Central memory CD8-positive, alpha-beta T cell (primary cell): Measurements from ENCODE around the gene FAM219A.
"Not testable (repeated sequence)": the region's sequence is repeated elsewhere in the genome, so short reads cannot be mapped to it uniquely, and the experiment has no call there.

Experiments
- ATAC-seq: fragments of 150-1000 bp; cut with Tn5 transposase; replicated peaks from 2 replicates; pipeline ENCODE4 v1.10.0; 2022; ENCODE audit warnings: mild to moderate bottlenecking, moderate FRiP score, moderate number of reproducible peaks; ENCODE audit not compliant: poor library complexity, severe bottlenecking; ENCODE audit errors: extremely low read depth
- DNase-seq, 2 donors: peaks; one replicate each; pipeline ENCODE4 v3.0.0; 2021; ENCODE audit warnings: low spot score in 2 of 2
- H3K27ac Mint-ChIP-seq: one replicate; pipeline ENCODE4 v1.8.0; 2022; ENCODE audit warnings: low read depth, mild to moderate bottlenecking, moderate library complexity, mixed read lengths
- H3K27me3 Mint-ChIP-seq: one replicate; pipeline ENCODE4 v1.8.0; 2022; ENCODE audit warnings: mixed read lengths
- H3K36me3 Mint-ChIP-seq: one replicate; pipeline ENCODE4 v1.8.0; 2022; ENCODE audit warnings: mild to moderate bottlenecking, moderate library complexity, mixed read lengths; ENCODE audit not compliant: insufficient read depth
- H3K4me1 Mint-ChIP-seq: one replicate; pipeline ENCODE4 v1.8.0; 2022; ENCODE audit warnings: mixed read lengths
- H3K4me3 Mint-ChIP-seq: one replicate; pipeline ENCODE4 v1.8.0; 2022; ENCODE audit warnings: mild to moderate bottlenecking, moderate library complexity, mixed read lengths
- H3K9me3 Mint-ChIP-seq: one replicate; pipeline ENCODE4 v1.8.0; 2022; ENCODE audit warnings: mixed read lengths

FAM219A gene

GRCh38 chr9:34498553-34498952 is 40.2 kb upstream of the FAM219A start:
- no peak for DNase-seq
- ATAC-seq, result no peak
- Mint-ChIP-seq H3K4me3 (no peak overlapping the region), H3K4me1 (no peaks in the 10 kb centered on the region), H3K27me3 (peaks cover 15% of the 10 kb centered on the region), H3K36me3 (peaks cover 1% of the 10 kb centered on the region), H3K9me3 (no peaks in the 10 kb centered on the region), H3K27ac (no peak overlapping the region)

GRCh38 chr9:34496149-34496712 is 37.9 kb upstream of the FAM219A start:
- Mint-ChIP-seq H3K36me3 (peaks cover 1% of the 10 kb centered on the region), H3K9me3 (no peaks in the 10 kb centered on the region), H3K27ac (no peak overlapping the region), H3K4me3 (no peak overlapping the region), H3K4me1 (no peaks in the 10 kb centered on the region), H3K27me3 (peaks cover 35% of the 10 kb centered on the region)
- ATAC-seq (no peak), DNase-seq (no peak)

- H3K4me3 Mint-ChIP-seq, result no peak overlapping the region
- ATAC-seq (no peak), DNase-seq (no peak)
- no peaks in the 10 kb centered on the region for H3K36me3 Mint-ChIP-seq
- H3K4me1 Mint-ChIP-seq, result no peaks in the 10 kb centered on the region
- no peak overlapping the region for H3K27ac Mint-ChIP-seq
- H3K27me3 Mint-ChIP-seq, result peaks cover 50% of the 10 kb centered on the region
- no peaks in the 10 kb centered on the region for H3K9me3 Mint-ChIP-seq
Measured at GRCh38 chr9:34493972-34494535, 35.7 kb upstream of the FAM219A start.

GRCh38 chr9:34492051-34492450 is 33.7 kb upstream of the FAM219A start:
- no peaks in the 10 kb centered on the region for H3K36me3 Mint-ChIP-seq
- no peak for DNase-seq
- no peaks in the 10 kb centered on the region for H3K4me1 Mint-ChIP-seq
- ATAC-seq, result no peak
- H3K27me3 Mint-ChIP-seq, result peaks cover 69% of the 10 kb centered on the region
- no peak overlapping the region for H3K27ac Mint-ChIP-seq
- H3K4me3 Mint-ChIP-seq, result no peak overlapping the region
- no peaks in the 10 kb centered on the region for H3K9me3 Mint-ChIP-seq

GRCh38 chr9:34491596-34491995 is 33.2 kb upstream of the FAM219A start:
- no peaks in the 10 kb centered on the region for H3K9me3 Mint-ChIP-seq
- peaks cover 71% of the 10 kb centered on the region for H3K27me3 Mint-ChIP-seq
- no peak overlapping the region for H3K27ac Mint-ChIP-seq
- no peaks in the 10 kb centered on the region for H3K4me1 Mint-ChIP-seq
- no peak for ATAC-seq
- no peak for DNase-seq
- H3K36me3 Mint-ChIP-seq, result no peaks in the 10 kb centered on the region
- no peak overlapping the region for H3K4me3 Mint-ChIP-seq

- no peak for DNase-seq
- ATAC-seq, result no peak
- Mint-ChIP-seq H3K4me3 (no peak overlapping the region), H3K36me3 (no peaks in the 10 kb centered on the region), H3K27me3 (peaks cover 71% of the 10 kb centered on the region), H3K9me3 (no peaks in the 10 kb centered on the region), H3K27ac (no peak overlapping the region), H3K4me1 (no peaks in the 10 kb centered on the region)
Measured at GRCh38 chr9:34490760-34491159, 32.4 kb upstream of the FAM219A start.

- no peak for ATAC-seq
- Mint-ChIP-seq H3K36me3 (no peaks in the 10 kb centered on the region), H3K9me3 (no peaks in the 10 kb centered on the region), H3K4me1 (no peaks in the 10 kb centered on the region), H3K4me3 (no peak overlapping the region), H3K27ac (no peak overlapping the region), H3K27me3 (peaks cover 71% of the 10 kb centered on the region)
- DNase-seq, result no peak
Measured at GRCh38 chr9:34490360-34490759, 32.0 kb upstream of the FAM219A start.

GRCh38 chr9:34486572-34486971 is 28.2 kb upstream of the FAM219A start:
- peaks cover 48% of the 10 kb centered on the region for H3K27me3 Mint-ChIP-seq
- no peak overlapping the region for H3K27ac Mint-ChIP-seq
- DNase-seq (no peak), ATAC-seq (no peak)
- no peaks in the 10 kb centered on the region for H3K36me3 Mint-ChIP-seq
- H3K9me3 Mint-ChIP-seq, result no peaks in the 10 kb centered on the region
- H3K4me1 Mint-ChIP-seq, result no peaks in the 10 kb centered on the region
- H3K4me3 Mint-ChIP-seq, result no peak overlapping the region

GRCh38 chr9:34485822-34486221 is 27.5 kb upstream of the FAM219A start:
- Mint-ChIP-seq H3K4me1 (no peaks in the 10 kb centered on the region), H3K27ac (no peak overlapping the region), H3K9me3 (no peaks in the 10 kb centered on the region), H3K36me3 (no peaks in the 10 kb centered on the region), H3K27me3 (peaks cover 40% of the 10 kb centered on the region), H3K4me3 (no peak overlapping the region)
- ATAC-seq, result no peak
- no peak for DNase-seq

GRCh38 chr9:34484678-34485077 is 26.3 kb upstream of the FAM219A start:
- Mint-ChIP-seq H3K4me3 (no peak overlapping the region), H3K36me3 (no peaks in the 10 kb centered on the region), H3K27ac (no peak overlapping the region), H3K27me3 (peaks cover 29% of the 10 kb centered on the region), H3K4me1 (no peaks in the 10 kb centered on the region), H3K9me3 (no peaks in the 10 kb centered on the region)
- DNase-seq (no peak), ATAC-seq (no peak)

GRCh38 chr9:34482746-34483145 is 24.4 kb upstream of the FAM219A start:
- H3K27ac Mint-ChIP-seq, H3K4me1 Mint-ChIP-seq, DNase-seq, H3K9me3 Mint-ChIP-seq, H3K36me3 Mint-ChIP-seq, ATAC-seq, H3K4me3 Mint-ChIP-seq: not testable (repeated sequence)
- H3K27me3 Mint-ChIP-seq, result peaks cover 24% of the 10 kb centered on the region

GRCh38 chr9:34481620-34482019 is 23.2 kb upstream of the FAM219A start:
- not testable (repeated sequence) for H3K4me1 Mint-ChIP-seq, H3K4me3 Mint-ChIP-seq, H3K36me3 Mint-ChIP-seq, H3K27ac Mint-ChIP-seq, DNase-seq, H3K9me3 Mint-ChIP-seq, ATAC-seq
- H3K27me3 Mint-ChIP-seq, result peaks cover 26% of the 10 kb centered on the region

GRCh38 chr9:34479431-34479866 is 21.1 kb upstream of the FAM219A start:
- ATAC-seq, result no peak

More at GRCh38 chr9:34479431-34479866, 21.1 kb upstream of the FAM219A start:
- H3K36me3 Mint-ChIP-seq, result no peaks in the 10 kb centered on the region
- H3K9me3 Mint-ChIP-seq, result no peaks in the 10 kb centered on the region
- no peak overlapping the region for H3K27ac Mint-ChIP-seq
- H3K4me3 Mint-ChIP-seq, result no peak overlapping the region
- H3K27me3 Mint-ChIP-seq, result peaks cover 33% of the 10 kb centered on the region
- no peak for DNase-seq
- H3K4me1 Mint-ChIP-seq, result no peaks in the 10 kb centered on the region
